GM06990 (cell line): ENCODE measurements around the gene RSPH9.

Source experiments
- DNase-seq: peaks from one replicate; pipeline ENCODE4 v3.0.0-alpha.2; 2011; ENCODE audit not compliant: insufficient read length; ENCODE audit errors: extremely low read depth
- H3K27me3 ChIP-seq: replicated peaks from 2 replicates; pipeline ENCODE4 v1.6.0; 2011; ENCODE audit warnings: low read length; ENCODE audit not compliant: control insufficient read depth, insufficient read depth
- H3K36me3 ChIP-seq: 2 replicates; pipeline ENCODE4 v1.5.1; 2011; ENCODE audit warnings: low read length; ENCODE audit not compliant: control insufficient read depth, insufficient read depth
- H3K4me3 ChIP-seq: replicated peaks from 2 replicates; pipeline ENCODE4 v1.5.1; 2011; ENCODE audit warnings: low read depth, mild to moderate bottlenecking, control low read depth, low read length
- CTCF ChIP-seq: IDR thresholded peaks from 2 replicates; pipeline ENCODE4 v1.5.1; 2011; ENCODE audit warnings: low read length, control low read depth, mild to moderate bottlenecking, inconsistent platforms; ENCODE audit not compliant: insufficient read depth, poor library complexity, severe bottlenecking

RSPH9 gene

GRCh38 chr6:43713643-43714310, 68.9 kb downstream of the RSPH9 start:
- TF ChIP-seq CTCF: no peak
- Histone ChIP-seq H3K27me3 (no peaks in the 10 kb centered on the region), H3K36me3 (no peaks in the 10 kb centered on the region), H3K4me3 (no peak overlapping the region)
- peak; percentile 38 for DNase-seq

- Histone ChIP-seq H3K36me3 (no peaks in the 10 kb centered on the region), H3K4me3 (peak overlapping the region; percentile 20; the same call in 1 of the 2 replicates), H3K27me3 (no peaks in the 10 kb centered on the region)
- no peak for DNase-seq
- no peak for TF ChIP-seq CTCF
These were observed 69.6 kb downstream of the RSPH9 start for GRCh38 chr6:43714311-43715055.

GRCh38 chr6:43715056-43715788, 70.4 kb downstream of the RSPH9 start:
- Histone ChIP-seq H3K4me3 (no peak overlapping the region; the same call in 1 of the 2 replicates), H3K36me3 (no peaks in the 10 kb centered on the region), H3K27me3 (no peaks in the 10 kb centered on the region)
- TF ChIP-seq CTCF: no peak
- peak; percentile 86 for DNase-seq

- DNase-seq: no peak
These were observed 71.3 kb downstream of the RSPH9 start for GRCh38 chr6:43716099-43716498.

GRCh38 chr6:43717389-43717788, 72.6 kb downstream of the RSPH9 start:
- TF ChIP-seq CTCF: no peak

More at GRCh38 chr6:43716099-43716498, 71.3 kb downstream of the RSPH9 start:
- Histone ChIP-seq H3K4me3 (no peak overlapping the region), H3K36me3 (no peaks in the 10 kb centered on the region), H3K27me3 (no peaks in the 10 kb centered on the region)
- TF ChIP-seq CTCF: no peak

More at GRCh38 chr6:43717389-43717788, 72.6 kb downstream of the RSPH9 start:
- H3K36me3 ChIP-seq: no peaks in the 10 kb centered on the region
- H3K4me3 ChIP-seq: no peak overlapping the region
- no peak for DNase-seq
- H3K27me3 ChIP-seq: no peaks in the 10 kb centered on the region
